Neural cell (in vitro differentiated cells): ENCODE results near the gene NDUFB3. TPM values are rescaled to one million over a fixed set of nuclear protein-coding genes. Genes with fewer than 3 reads are reported as not detected.

Source experiments
- H2AFZ ChIP-seq: fragments of 200-600, 300-800 bp; sonication (generic), shearing (Covaris generic); 2 replicates; pipeline ENCODE4 v1.6.0; 2014; ENCODE audit warnings: low read depth, mild to moderate bottlenecking, antibody characterized with exemption, low read length, moderate library complexity
- H3F3A ChIP-seq: fragments of 200-600 bp; shearing (Covaris generic); 2 replicates; pipeline ENCODE4 v1.6.1; 2016; ENCODE audit warnings: mild to moderate bottlenecking, moderate library complexity, mixed read lengths, antibody characterized with exemption, low read length; ENCODE audit not compliant: insufficient read depth, poor library complexity, severe bottlenecking
- H3K27ac ChIP-seq: fragments of 200-600, 300-800 bp; sonication (generic), shearing (Covaris generic); 2 replicates; pipeline ENCODE4 v1.5.1; 2014; ENCODE audit warnings: mild to moderate bottlenecking, low read length, moderate library complexity
- H3K27me3 ChIP-seq: fragments of 300-800, 200-600 bp; sonication (generic), shearing (Covaris generic); 2 replicates; pipeline ENCODE4 v1.6.0; 2014; ENCODE audit warnings: mild to moderate bottlenecking, low read depth, low read length, moderate library complexity; ENCODE audit not compliant: insufficient read depth
- H3K36me3 ChIP-seq: fragments of 300-800, 200-600 bp; sonication (generic), shearing (Covaris generic); 2 replicates; pipeline ENCODE4 v1.5.1; 2014; ENCODE audit warnings: mild to moderate bottlenecking, antibody characterized with exemption, low read length, moderate library complexity; ENCODE audit not compliant: insufficient read depth
- H3K4me2 ChIP-seq: fragments of 300-800, 200-600 bp; sonication (generic), shearing (Covaris generic); 2 replicates; pipeline ENCODE4 v1.6.0; 2014; ENCODE audit warnings: mild to moderate bottlenecking, low read length
- H3K4me3 ChIP-seq: fragments of 300-800, 200-600 bp; sonication (generic), shearing (Covaris generic); 2 replicates; pipeline ENCODE4 v1.5.1; 2014; ENCODE audit warnings: mild to moderate bottlenecking, low read length, moderate library complexity
- H3K79me2 ChIP-seq: fragments of 200-600 bp; shearing (Covaris generic); replicated peaks from 2 replicates; pipeline ENCODE4 v1.6.0; 2014; ENCODE audit warnings: mild to moderate bottlenecking, low read length, moderate library complexity; ENCODE audit not compliant: insufficient read depth
- H3K9ac ChIP-seq: fragments of 300-800, 200-600 bp; sonication (generic), shearing (Covaris generic); 2 replicates; pipeline ENCODE4 v1.6.1; 2016; ENCODE audit warnings: mild to moderate bottlenecking, low read length, mixed read lengths
- H3K9me2 ChIP-seq: fragments of 200-600 bp; shearing (Covaris generic); 2 replicates; pipeline ENCODE4 v1.6.1; 2016; ENCODE audit warnings: mild to moderate bottlenecking, low read length, mixed read lengths; ENCODE audit not compliant: insufficient read depth
- H3K9me3 ChIP-seq: fragments of 200-600, 300-800 bp; sonication (generic), shearing (Covaris generic); 2 replicates; pipeline ENCODE4 v1.6.1; 2016; ENCODE audit warnings: mild to moderate bottlenecking, mixed run types, low read length, moderate library complexity, mixed read lengths
- H4K20me1 ChIP-seq: fragments of 200-600 bp; shearing (Covaris generic); 2 replicates; pipeline ENCODE4 v1.6.1; 2016; ENCODE audit warnings: mild to moderate bottlenecking, mixed run types; ENCODE audit not compliant: insufficient read depth
- EP300 ChIP-seq: fragments of 450-650 bp; conservative IDR thresholded peaks from 2 replicates; pipeline ENCODE4 v1.6.1; 2014; ENCODE audit warnings: antibody characterized with exemption, mild to moderate bottlenecking, moderate library complexity; ENCODE audit not compliant: poor library complexity, severe bottlenecking
- EZH2 ChIP-seq: fragments of 200-600, 300-800 bp; shearing (Covaris generic), sonication (generic); IDR thresholded peaks from 2 replicates; pipeline ENCODE4 v1.6.1; 2014; ENCODE audit warnings: antibody characterized with exemption, low read length, borderline replicate concordance, mild to moderate bottlenecking; ENCODE audit not compliant: insufficient read depth, poor library complexity, severe bottlenecking
- MXI1 ChIP-seq: fragments of 450-650 bp; conservative IDR thresholded peaks from 2 replicates; pipeline ENCODE4 v1.6.1; 2014; ENCODE audit warnings: antibody characterized with exemption, mild to moderate bottlenecking; ENCODE audit not compliant: poor library complexity, severe bottlenecking
- POLR2AphosphoS5 ChIP-seq: IDR thresholded peaks from 2 replicates; pipeline ENCODE4 v1.6.1; 2012
- RAD21 ChIP-seq: fragments of 450-650 bp; conservative IDR thresholded peaks from 2 replicates; pipeline ENCODE4 v1.6.1; 2014; ENCODE audit warnings: antibody characterized with exemption, mild to moderate bottlenecking, moderate library complexity
- SMC3 ChIP-seq: fragments of 450-650 bp; conservative IDR thresholded peaks from 2 replicates; pipeline ENCODE4 v1.6.1; 2014; ENCODE audit warnings: antibody characterized with exemption, mild to moderate bottlenecking, moderate library complexity; ENCODE audit not compliant: poor library complexity
- TAF1 ChIP-seq: IDR thresholded peaks from 2 replicates; pipeline ENCODE4 v1.6.1; 2012; ENCODE audit warnings: low read depth
- polyA plus RNA-seq: library from polyadenylated mRNA; depleted of rRNA; stranded (reverse); fragments of >200 nt; gene quantifications from 2 replicates; pipeline ENCODE4 v1.2.3, GENCODE V29; 2014
- TF ChIP-seq, protein P1 (sequence below): fragments of 450-650 bp; IDR thresholded peaks from 2 replicates; pipeline ENCODE4 v1.5.1; 2014; ENCODE audit warnings: antibody characterized with exemption, mild to moderate bottlenecking, moderate library complexity; ENCODE audit not compliant: poor library complexity, severe bottlenecking
- TF ChIP-seq, protein P2 (sequence below): IDR thresholded peaks from 2 replicates; pipeline ENCODE4 v1.6.1; 2012; ENCODE audit warnings: borderline replicate concordance

The NDUFB3 gene
- polyA plus RNA-seq, 1 donor from 2014 or later, result 154 TPM

DNA sequence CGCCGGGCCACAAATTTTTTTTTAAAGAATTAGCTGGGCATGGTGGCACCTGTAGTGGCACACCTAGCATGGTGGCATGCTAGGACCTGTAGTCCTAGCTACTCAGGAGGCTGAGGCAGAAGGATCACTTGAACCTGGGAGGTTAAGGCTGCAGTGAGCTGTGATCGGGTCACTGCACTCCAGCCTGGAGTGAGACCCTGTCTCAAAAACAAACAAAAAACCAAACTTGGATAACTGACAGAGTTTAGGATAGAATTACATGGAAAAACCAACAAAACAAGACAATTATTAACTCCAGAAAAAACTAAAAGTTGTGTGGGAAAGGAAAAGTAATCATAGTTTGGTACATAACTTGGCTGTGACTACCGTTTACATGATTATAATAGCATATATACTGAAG is 42.5 kb downstream of the NDUFB3 start:
- Histone ChIP-seq H3K9ac (no peak overlapping the region), H3K4me3 (no peak overlapping the region), H2AFZ (no peak overlapping the region), H3K9me3 (no peaks in the 10 kb centered on the region), H3K4me2 (no peak overlapping the region), H3K27me3 (peaks cover 10% of the 10 kb centered on the region), H3F3A (no peaks in the 10 kb centered on the region), H3K79me2 (no peaks in the 10 kb centered on the region), H3K36me3 (no peaks in the 10 kb centered on the region), H3K9me2 (no peaks in the 10 kb centered on the region), H3K27ac (no peak overlapping the region), H4K20me1 (no peaks in the 10 kb centered on the region)
- no peak for TF ChIP-seq MXI1
- no peak for TF ChIP-seq POLR2AphosphoS5
- TF ChIP-seq RAD21, result no peak
- no peak for TF ChIP-seq EZH2
- TF ChIP-seq TAF1, result no peak
- no peak for TF ChIP-seq EP300

DNA sequence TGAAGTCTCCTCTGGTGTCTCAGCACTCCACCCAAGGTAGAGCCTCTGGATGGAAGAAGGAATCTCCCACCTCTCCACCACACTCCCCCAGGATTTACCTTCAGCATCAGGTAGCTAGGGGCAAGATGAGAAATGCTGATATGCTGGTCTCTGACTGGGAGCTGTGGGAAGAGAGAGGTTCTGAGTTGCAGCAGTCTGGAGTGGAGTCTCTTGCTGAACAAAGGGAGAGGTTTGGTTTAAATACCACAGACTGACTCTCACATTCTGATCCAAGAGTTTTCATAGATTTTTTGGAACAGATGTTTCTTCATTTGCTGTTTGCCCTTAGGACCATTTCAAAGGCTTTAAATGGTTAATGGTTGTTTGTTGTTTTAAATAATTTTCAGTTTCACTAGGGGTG is 43.0 kb downstream of the NDUFB3 start:
- H3K79me2 ChIP-seq, result no peaks in the 10 kb centered on the region
- no peaks in the 10 kb centered on the region for H3K9me3 ChIP-seq
- TF ChIP-seq EZH2, result no peak
- no peak for TF ChIP-seq MXI1
- TF ChIP-seq SMC3, result no peak
- TF ChIP-seq TAF1, result no peak
- no peak for TF ChIP-seq POLR2AphosphoS5
- TF ChIP-seq, protein P1, sequence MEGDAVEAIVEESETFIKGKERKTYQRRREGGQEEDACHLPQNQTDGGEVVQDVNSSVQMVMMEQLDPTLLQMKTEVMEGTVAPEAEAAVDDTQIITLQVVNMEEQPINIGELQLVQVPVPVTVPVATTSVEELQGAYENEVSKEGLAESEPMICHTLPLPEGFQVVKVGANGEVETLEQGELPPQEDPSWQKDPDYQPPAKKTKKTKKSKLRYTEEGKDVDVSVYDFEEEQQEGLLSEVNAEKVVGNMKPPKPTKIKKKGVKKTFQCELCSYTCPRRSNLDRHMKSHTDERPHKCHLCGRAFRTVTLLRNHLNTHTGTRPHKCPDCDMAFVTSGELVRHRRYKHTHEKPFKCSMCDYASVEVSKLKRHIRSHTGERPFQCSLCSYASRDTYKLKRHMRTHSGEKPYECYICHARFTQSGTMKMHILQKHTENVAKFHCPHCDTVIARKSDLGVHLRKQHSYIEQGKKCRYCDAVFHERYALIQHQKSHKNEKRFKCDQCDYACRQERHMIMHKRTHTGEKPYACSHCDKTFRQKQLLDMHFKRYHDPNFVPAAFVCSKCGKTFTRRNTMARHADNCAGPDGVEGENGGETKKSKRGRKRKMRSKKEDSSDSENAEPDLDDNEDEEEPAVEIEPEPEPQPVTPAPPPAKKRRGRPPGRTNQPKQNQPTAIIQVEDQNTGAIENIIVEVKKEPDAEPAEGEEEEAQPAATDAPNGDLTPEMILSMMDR, result no peak
- TF ChIP-seq RAD21, result no peak
- TF ChIP-seq, protein P2, sequence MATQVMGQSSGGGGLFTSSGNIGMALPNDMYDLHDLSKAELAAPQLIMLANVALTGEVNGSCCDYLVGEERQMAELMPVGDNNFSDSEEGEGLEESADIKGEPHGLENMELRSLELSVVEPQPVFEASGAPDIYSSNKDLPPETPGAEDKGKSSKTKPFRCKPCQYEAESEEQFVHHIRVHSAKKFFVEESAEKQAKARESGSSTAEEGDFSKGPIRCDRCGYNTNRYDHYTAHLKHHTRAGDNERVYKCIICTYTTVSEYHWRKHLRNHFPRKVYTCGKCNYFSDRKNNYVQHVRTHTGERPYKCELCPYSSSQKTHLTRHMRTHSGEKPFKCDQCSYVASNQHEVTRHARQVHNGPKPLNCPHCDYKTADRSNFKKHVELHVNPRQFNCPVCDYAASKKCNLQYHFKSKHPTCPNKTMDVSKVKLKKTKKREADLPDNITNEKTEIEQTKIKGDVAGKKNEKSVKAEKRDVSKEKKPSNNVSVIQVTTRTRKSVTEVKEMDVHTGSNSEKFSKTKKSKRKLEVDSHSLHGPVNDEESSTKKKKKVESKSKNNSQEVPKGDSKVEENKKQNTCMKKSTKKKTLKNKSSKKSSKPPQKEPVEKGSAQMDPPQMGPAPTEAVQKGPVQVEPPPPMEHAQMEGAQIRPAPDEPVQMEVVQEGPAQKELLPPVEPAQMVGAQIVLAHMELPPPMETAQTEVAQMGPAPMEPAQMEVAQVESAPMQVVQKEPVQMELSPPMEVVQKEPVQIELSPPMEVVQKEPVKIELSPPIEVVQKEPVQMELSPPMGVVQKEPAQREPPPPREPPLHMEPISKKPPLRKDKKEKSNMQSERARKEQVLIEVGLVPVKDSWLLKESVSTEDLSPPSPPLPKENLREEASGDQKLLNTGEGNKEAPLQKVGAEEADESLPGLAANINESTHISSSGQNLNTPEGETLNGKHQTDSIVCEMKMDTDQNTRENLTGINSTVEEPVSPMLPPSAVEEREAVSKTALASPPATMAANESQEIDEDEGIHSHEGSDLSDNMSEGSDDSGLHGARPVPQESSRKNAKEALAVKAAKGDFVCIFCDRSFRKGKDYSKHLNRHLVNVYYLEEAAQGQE, result no peak
- TF ChIP-seq EP300, result no peak
- H3K27ac ChIP-seq, result no peak overlapping the region
- H3F3A ChIP-seq, result no peaks in the 10 kb centered on the region
- no peak overlapping the region for H3K4me2 ChIP-seq
- H4K20me1 ChIP-seq, result no peaks in the 10 kb centered on the region
- no peak overlapping the region for H2AFZ ChIP-seq
- H3K9ac ChIP-seq, result no peak overlapping the region
- H3K36me3 ChIP-seq, result no peaks in the 10 kb centered on the region
- no peak overlapping the region for H3K4me3 ChIP-seq
- H3K9me2 ChIP-seq, result no peaks in the 10 kb centered on the region
- peaks cover 10% of the 10 kb centered on the region for H3K27me3 ChIP-seq
